Peyer's patch (tissue), 4 donors: Measurements from ENCODE around the gene PHC2. TPM values are rescaled to one million over a fixed set of nuclear protein-coding genes. Genes with fewer than 3 reads are reported as not detected.

Source experiments
- DNase-seq, 3 donors: peaks; one replicate each; pipeline ENCODE4 v3.0.0-alpha.2; 2017 to 2019
- H3K27ac ChIP-seq, 4 donors: fragments of 200-600 bp; sonication (generic); one replicate each; pipeline ENCODE4 v1.5.1; 2016 to 2019
- H3K27me3 ChIP-seq, 2 donors: fragments of 200-600 bp; sonication (generic); one replicate each; pipeline ENCODE4 v1.5.1; 2019
- H3K36me3 ChIP-seq, 3 donors: fragments of 200-600 bp; sonication (generic); one replicate each; pipeline ENCODE4 v1.5.1; 2016 to 2019
- H3K4me1 ChIP-seq, 4 donors: fragments of 200-600 bp; sonication (generic); one replicate each; pipeline ENCODE4 v1.5.1; 2016 to 2019
- H3K4me3 ChIP-seq, 4 donors: fragments of 200-600 bp; sonication (generic); 1 replicate in 3 of 4; 2 replicates in 1 of 4; pipeline ENCODE4 v1.5.1; 2016 to 2019; ENCODE audit warnings: mild to moderate bottlenecking in 1 of 4
- H3K9me3 ChIP-seq, 4 donors: fragments of 200-600 bp; sonication (generic); one replicate each; pipeline ENCODE4 v1.5.1; 2016 to 2019; ENCODE audit warnings: mild to moderate bottlenecking in 1 of 4
- CTCF ChIP-seq, 6 experiments: fragments of 450-650 bp in 4 of 6; fragments of 200-600 bp in 2 of 6; sonication (generic) in 1 of 6; IDR thresholded peaks; one replicate each; pipeline ENCODE4 v1.5.1; 2017 to 2019; ENCODE audit warnings: antibody characterized with exemption in 6 of 6, mild to moderate bottlenecking in 3 of 6, moderate library complexity in 1 of 6
- POLR2A ChIP-seq, 2 donors: fragments of 450-650 bp; IDR thresholded peaks; one replicate each; pipeline ENCODE4 v1.5.1; 2017; ENCODE audit warnings: antibody characterized with exemption in 2 of 2, mild to moderate bottlenecking in 2 of 2, moderate library complexity in 2 of 2
- total RNA-seq, 4 donors: library from RNA; depleted of rRNA; stranded (reverse); fragments of >200 nt; gene quantifications; one replicate each; pipeline ENCODE4 v1.1.0, GENCODE V29; 2016

The PHC2 gene
- total RNA-seq, 4 donors from 2014 or later, result 50.3 to 71.1 (median 65.9) TPM

- DNase-seq, result no peak
- H3K4me3 ChIP-seq, result peak overlapping the region in 1 of 4 donors; percentile 30
- H3K9me3 ChIP-seq, result no peaks in the 10 kb centered on the region
- H3K4me1 ChIP-seq, result peaks cover 0 to 12% (median 3%) of the 10 kb centered on the region in 4 donors
- TF ChIP-seq CTCF (IDR thresholded peaks at IDR 0.05) (no peak), POLR2A (IDR thresholded peaks at IDR 0.05) (no peak)
- no peak overlapping the region for H3K27ac ChIP-seq
- H3K36me3 ChIP-seq, result no peaks in the 10 kb centered on the region
- no peaks in the 10 kb centered on the region for H3K27me3 ChIP-seq
These were observed 124.9 kb downstream of the PHC2 start for GRCh38 chr1:33305816-33306652.

- Histone ChIP-seq H3K27me3 (no peaks in the 10 kb centered on the region), H3K36me3 (no peaks in the 10 kb centered on the region), H3K4me1 (peaks cover 0 to 15% (median 3%) of the 10 kb centered on the region in 4 donors), H3K9me3 (no peaks in the 10 kb centered on the region), H3K4me3 (no peak overlapping the region), H3K27ac (no peak overlapping the region)
- no peak for DNase-seq
- TF ChIP-seq POLR2A (IDR thresholded peaks at IDR 0.05) (no peak), CTCF (IDR thresholded peaks at IDR 0.05) (no peak)
These were observed 125.9 kb downstream of the PHC2 start for GRCh38 chr1:33305016-33305415.

GRCh38 chr1:33302325-33302724 lies 128.6 kb downstream of the PHC2 start:
- Histone ChIP-seq H3K27ac (peak overlapping the region in 2 of 4 donors; percentile 38 to 40), H3K9me3 (no peaks in the 10 kb centered on the region), H3K4me3 (no peak overlapping the region), H3K4me1 (peaks cover 0 to 15% (median 3%) of the 10 kb centered on the region in 4 donors), H3K36me3 (peaks cover 0 to 7% (median 0%) of the 10 kb centered on the region in 3 donors), H3K27me3 (no peaks in the 10 kb centered on the region)
- DNase-seq, result peak in 1 of 3 donors; percentile 46
- TF ChIP-seq CTCF (IDR thresholded peaks at IDR 0.05), result no peak
- no peak for TF ChIP-seq POLR2A (IDR thresholded peaks at IDR 0.05)

- Histone ChIP-seq H3K4me3 (no peak overlapping the region), H3K9me3 (no peaks in the 10 kb centered on the region), H3K27ac (peak overlapping the region in 1 of 4 donors; percentile 35), H3K36me3 (peaks cover 0 to 7% (median 0%) of the 10 kb centered on the region in 3 donors), H3K4me1 (peaks cover 0 to 12% (median 0%) of the 10 kb centered on the region in 4 donors), H3K27me3 (no peaks in the 10 kb centered on the region)
- TF ChIP-seq POLR2A (IDR thresholded peaks at IDR 0.05) (no peak), CTCF (IDR thresholded peaks at IDR 0.05) (no peak)
- DNase-seq, result peak in 1 of 3 donors; percentile 42
These were observed 129.5 kb downstream of the PHC2 start for GRCh38 chr1:33301273-33301984.

- DNase-seq, result peak in 1 of 3 donors; percentile 64
- no peaks in the 10 kb centered on the region for H3K9me3 ChIP-seq
- peaks cover 0 to 15% (median 0%) of the 10 kb centered on the region in 4 donors for H3K4me1 ChIP-seq
- TF ChIP-seq POLR2A (IDR thresholded peaks at IDR 0.05), result no peak
- TF ChIP-seq CTCF (IDR thresholded peaks at IDR 0.05), result no peak
- peak overlapping the region in 1 of 4 donors; percentile 35 for H3K27ac ChIP-seq
- H3K4me3 ChIP-seq, result no peak overlapping the region
- peaks cover 0 to 12% (median 0%) of the 10 kb centered on the region in 3 donors for H3K36me3 ChIP-seq
- H3K27me3 ChIP-seq, result no peaks in the 10 kb centered on the region
These were observed 130.2 kb downstream of the PHC2 start for GRCh38 chr1:33300673-33301072.
